Stimulated activated CD4-positive, alpha-beta T cell treated with anti-CD3 and anti-CD28 coated beads, Interleukin-15, amount 100 ng/mL, for 24 hours (primary cell): ENCODE data around the gene FNIP2.
"Not testable (repeated sequence)": the region's sequence is repeated elsewhere in the genome, so short reads cannot be mapped to it uniquely, and the experiment has no call there.

Experiments used
- DNase-seq: peaks from one replicate; pipeline ENCODE4 v3.0.0-alpha.2; 2020

Gene FNIP2

DNA sequence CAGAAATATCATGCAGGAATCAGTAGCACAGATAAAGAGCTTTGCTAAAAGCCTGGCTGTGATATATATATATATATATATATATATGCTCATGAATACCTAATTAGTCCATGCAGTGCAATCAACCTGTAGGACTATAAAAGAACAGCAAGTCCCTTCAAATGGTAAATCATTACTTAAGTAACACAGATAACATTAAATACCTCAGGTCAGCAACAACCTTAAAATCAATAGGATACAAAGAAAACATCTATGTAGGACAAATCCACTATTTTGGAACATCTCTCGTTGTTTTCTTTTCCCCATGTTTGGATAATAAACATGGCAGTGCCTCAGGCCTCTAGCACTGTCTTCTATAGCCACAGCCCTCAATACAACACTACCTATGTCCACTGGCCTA, 106.6 kb downstream of the FNIP2 start:
- no peak for DNase-seq

DNA sequence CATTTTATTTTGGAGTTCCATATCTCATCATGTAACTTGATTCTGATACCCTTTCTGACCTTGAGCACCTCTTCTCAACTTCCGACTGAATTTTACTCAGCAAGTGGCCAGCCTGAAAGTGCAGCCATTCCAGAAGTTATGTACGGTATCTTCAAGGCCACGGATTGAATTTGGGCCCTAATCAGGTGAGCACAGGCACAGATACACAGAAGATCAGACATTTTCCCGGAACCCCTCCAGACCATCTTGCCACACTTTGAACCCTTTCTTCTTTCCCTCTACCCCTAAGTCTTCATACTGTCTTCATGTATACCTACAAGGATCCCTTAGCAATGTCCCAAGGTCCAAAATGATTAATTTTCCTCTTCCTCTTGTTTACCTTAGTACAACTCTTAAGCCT, 108.2 kb downstream of the FNIP2 start:
- no peak for DNase-seq

DNA sequence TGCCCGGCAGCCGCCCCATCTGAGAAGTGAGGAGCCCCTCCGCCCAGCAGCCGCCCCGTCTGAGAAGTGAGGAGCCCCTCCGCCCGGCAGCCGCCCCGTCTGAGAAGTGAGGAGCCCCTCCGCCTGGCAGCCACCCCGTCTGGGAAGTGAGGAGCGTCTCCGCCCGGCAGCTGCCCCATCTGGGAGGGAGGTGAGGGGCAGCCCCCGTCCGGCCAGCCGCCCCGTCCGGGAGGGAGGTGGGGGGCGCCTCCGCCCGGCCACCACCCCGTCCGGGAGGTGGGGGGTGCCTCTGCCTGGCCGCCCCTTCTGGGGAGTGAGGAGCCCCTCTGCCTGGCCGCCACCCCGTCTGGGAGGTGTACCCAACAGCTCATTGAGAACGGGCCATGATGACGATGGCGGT, 113.3 kb downstream of the FNIP2 start:
- DNase-seq: not testable (repeated sequence)

DNA sequence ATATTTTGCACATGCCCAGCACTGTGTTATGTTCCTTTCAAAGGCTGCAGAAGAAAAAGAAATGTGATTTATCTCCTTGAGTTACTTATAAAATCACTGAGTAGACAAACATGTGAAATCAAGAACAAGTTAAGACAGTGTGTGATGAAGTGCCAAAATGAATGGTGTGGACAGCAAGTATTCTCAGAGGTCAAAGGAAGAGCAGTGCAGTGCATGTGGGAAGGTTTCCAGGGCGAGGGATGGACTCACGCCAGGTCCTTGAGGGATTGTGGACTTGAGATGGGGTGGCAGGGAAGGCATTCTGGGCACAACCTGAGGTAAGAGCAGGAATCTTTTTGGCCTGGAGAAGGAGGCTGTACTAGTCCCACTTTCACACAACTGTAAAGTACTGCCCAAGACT, 115.5 kb downstream of the FNIP2 start:
- DNase-seq: no peak

DNA sequence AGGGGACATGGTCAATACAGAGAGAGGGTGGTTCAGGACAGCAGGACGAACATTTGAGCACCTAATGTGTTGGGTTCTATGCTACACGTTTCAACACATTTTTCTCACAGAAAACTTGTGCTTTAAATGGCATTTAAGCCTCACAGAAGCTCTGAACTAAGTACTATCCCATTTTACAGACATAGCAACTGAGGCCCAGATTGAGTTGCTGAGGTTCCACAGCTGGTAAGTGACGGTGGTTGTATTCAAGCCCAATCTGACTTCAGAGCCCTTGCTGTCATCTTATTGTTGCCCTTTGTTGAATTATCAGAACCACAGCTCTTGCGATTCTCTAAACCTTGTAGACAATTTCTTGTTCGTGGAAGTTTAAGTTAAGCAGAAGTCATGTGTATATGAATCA, 116.7 kb downstream of the FNIP2 start:
- no peak for DNase-seq

DNA sequence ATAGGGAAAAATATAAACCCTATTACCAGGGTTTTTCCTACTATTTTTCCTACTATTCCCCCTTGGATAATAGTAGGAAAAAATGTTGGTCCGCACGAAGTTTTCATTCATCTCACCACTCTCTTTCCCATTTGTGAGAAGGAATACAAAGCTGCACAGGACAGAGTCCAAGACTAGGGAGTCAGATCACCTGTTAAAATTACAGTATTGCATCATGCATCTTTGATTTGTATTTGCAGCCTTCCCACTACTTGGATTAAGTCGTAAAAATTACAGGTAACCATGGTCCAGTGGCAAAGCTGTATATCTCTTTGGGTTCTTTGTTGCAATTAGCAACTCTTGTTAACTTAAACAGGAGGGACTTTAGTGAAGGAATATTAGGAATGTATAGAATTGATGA, 121.5 kb downstream of the FNIP2 start:
- DNase-seq: no peak

DNA sequence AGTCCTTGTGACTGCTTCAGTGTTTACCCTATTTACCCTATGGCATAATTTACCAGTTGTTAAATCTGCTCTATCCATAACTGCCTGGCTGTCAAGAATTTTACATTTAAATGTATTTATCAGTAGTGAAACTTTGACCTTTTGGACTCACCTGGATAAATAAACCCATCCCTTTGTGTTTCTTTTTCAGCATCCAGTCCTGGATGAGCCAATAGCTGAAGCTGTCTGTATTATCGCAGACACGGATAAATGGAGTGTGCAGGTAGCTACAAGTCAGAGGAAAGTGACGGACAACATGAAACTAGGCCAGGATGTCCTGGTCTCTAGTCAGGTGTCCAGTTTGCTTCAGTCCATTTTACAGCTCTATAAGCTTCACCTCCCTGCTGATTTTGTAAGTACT, 122.4 kb downstream of the FNIP2 start:
- no peak for DNase-seq

DNA sequence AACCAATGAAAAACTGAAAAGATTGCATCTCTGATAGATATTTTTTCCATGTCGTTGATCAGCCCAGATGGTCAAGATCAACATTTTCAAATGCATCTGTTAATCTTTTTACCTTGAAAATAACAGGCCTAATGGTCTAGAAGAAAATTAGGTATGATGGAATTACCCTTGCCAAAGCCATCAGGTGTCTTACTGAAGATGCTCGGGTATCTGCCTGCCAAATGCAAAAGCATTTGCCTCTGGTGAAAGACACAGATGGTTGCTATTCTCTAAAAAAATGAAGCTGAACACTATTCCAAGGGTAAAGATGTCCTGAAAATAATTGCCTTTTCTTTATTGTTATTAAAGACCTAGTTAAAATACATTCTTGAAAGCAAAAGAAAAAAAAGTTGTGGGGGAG, 126.0 kb downstream of the FNIP2 start:
- no peak for DNase-seq

DNA sequence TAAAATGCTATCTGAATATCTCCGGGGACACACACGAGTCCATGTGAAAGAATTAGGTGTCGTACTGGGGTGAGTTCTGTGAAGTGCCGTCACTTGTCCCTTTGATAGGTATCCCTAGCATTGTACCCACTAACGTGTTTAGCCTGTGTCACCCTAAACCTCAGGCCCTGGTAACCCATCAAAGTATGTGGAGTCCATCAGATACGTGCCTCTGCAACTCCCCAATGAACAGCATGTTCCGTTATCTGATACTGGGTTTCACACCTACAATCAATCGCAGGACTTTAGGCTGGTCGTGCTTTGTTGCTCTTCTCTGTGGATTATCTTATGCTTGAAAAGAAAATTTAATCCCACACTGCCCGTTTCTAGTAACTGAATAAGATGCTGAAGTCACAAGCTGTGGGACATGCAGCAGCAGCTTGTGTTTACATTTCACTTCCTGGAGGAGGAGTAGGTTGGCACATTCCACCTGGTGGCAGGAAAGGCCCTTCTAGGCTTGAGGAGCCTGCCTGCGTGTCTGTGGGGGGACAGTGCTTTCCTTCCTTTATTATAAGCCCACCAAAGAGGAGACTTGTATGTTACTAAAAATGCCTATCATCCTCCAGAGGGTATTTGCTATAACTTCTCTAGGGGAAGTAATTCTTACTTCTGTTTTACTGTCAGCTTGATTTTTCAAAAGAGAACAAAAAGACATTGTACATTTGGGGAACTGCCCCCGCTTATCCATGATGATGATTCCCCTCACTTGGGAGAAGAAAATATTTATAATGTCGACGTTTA, 127.2 kb downstream of the FNIP2 start:
- no peak for DNase-seq

DNA sequence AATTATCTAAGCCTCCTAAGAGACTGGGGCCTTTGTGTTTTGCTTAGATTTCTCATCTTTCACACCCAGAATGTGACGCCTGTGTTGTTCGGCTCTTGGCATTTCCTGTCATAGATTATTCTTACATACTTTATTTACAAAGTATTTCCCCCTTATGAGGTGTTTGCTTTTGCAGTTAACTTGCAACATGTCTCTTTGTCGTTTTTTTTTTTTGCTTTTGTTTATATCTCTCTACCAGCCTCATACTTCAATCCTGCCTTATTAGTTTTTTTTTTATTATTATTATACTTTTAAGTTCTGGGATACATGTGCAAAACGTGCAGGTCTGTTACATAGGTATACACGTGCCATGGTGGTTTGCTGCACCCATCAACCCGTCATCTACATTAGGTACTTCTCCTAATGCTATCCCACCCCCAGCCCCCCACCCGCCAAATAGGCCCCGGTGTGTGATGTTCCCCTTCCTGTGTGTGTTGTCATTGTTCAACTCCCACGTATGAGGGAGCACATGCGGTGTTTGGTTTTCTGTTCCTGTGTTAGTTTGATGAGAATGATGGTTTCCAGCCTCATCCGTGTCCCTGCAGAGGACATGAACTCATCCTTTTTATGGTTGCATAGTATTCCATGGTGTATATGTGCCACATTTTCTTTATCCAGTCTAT, 127.9 kb downstream of the FNIP2 start:
- DNase-seq: not testable (repeated sequence)

DNA sequence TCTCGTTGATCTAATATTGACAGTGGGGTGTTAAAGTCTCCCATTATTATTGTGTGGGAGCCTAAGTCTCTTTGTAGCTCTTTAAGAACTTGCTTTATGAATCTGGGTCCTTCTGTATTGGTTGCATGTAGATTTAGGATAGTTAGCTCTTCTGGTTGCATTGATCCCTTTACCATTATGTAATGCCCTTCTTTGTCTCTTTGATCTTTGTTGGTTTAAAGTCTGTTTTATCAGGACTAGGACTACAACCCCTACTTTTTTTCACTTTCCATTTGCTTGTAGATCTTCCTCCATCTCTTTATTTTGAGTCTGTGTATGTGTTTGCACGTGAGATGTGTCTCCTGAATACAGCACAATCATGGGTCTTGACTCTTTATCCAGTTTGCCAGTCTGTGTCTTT, 131.6 kb downstream of the FNIP2 start:
- DNase-seq: not testable (repeated sequence)

DNA sequence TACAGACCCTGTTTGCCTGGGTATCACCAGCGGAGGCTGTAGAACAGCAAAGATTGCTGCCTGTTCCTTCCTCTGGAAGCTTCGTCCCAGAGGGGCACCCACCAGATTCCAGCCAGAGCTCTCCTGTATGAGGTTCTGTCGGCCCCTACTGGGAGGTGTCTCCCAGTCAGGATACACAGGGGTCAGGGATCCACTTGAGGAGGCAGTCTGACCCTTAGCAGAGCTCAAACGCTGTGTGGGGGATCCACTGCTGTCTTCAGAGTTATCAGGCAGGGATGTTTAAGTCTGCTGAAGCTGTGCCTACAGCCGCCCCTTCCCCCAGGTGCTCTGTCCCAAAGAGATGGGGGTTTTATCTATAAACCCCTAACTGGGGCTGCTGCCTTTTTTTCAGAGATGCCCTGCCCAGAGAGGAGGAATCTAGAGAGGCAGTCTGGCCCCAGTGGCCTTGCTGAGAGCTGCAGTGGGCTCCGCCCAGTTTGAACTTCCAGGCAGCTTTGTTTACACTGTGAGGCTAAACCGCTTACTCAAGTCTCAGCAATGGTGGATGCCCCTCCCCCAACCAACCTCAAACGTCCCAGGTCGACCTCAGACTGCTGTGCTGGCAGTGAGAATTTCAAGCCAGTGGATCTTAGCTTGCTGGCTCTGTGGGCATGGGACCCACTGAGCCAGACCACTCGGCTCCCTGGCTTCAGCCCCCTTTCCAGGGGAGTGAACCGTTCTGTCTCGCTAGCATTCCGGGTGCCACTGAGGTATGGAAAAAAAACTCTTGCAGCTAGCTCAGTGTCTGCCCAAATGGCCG, 133.7 kb downstream of the FNIP2 start:
- DNase-seq: peak; percentile 13

DNA sequence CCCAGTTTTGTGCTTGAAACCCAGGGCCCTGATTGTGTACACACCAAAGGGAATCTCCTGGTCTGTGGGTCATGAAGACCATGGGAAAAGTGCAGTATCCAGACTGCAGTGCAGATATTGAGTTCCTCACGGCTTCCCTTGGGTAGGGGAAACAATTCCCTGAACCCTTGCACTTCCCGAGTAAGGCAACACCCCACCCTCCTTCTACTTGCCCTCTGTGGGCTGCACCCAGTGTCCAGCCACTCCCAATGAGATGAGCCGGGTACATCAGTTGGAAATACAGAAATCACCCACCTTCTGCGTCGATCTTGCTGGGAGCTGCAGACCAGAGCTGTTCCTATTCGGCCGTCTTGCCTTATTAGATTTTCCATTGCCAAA, 134.2 kb downstream of the FNIP2 start:
- no peak for DNase-seq

DNA sequence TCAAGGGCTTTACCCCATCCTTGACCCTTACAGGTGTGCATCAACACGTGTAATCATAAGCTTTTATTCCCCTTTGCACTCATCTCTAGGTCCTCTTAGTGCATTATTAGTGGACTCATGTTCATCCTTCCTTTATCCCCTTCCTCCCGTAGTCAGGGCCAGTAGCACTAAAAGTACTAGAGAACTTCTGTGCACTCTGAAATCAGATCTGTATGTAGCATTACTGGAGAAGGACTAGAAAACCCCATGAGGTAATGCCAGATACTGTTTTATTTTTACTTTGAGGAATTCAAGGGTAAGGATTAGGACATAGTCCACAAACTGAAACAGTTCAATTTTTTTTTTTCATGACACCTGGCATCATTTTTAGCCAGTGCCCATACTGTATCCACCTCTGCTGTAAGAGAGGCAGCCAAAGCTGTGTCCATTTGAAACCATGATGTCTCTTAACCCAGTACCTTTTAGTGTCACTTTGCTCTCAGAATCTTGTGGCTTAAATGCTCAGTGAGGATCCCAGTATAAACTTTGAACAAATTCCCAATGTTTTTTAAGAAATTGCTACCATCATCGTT, 134.7 kb downstream of the FNIP2 start:
- DNase-seq: no peak

DNA sequence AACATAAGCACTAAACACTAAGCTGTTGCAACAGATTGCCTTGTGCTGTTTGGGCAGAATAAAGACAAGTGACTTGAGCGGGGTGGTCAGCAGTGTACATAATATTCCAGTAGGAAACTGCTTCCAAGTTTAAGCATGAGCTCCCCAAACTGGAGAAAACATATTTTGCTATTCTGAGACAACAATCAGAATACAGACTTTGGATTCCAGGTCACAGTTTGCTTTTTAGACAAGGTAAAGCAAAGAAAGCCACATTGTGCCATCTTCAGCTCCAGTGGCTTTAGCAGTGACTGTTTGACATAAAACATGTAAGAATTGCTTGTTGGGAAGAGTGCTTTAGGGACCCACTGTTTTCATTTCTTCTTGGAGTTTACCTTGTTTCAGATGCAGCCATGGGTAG, 136.0 kb downstream of the FNIP2 start:
- DNase-seq: no peak

DNA sequence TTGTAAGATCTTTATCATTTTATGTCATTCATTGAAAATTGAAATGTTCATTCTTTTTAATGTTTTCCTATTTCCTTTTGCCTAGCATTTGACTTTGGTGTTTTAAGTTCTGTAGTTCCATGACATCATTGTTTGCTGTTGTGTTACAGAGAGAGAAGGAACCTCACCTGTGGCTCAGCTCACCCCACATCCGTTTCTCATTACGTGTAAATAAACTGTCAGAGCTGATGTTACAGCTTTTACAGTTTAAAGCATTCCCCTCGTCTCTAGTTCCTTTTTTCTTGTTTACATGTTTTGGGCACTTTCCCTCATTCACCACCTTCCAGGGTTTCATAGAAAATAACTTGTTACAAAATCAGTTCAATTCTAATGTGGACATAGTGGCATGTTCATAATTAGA, 137.2 kb downstream of the FNIP2 start:
- no peak for DNase-seq

DNA sequence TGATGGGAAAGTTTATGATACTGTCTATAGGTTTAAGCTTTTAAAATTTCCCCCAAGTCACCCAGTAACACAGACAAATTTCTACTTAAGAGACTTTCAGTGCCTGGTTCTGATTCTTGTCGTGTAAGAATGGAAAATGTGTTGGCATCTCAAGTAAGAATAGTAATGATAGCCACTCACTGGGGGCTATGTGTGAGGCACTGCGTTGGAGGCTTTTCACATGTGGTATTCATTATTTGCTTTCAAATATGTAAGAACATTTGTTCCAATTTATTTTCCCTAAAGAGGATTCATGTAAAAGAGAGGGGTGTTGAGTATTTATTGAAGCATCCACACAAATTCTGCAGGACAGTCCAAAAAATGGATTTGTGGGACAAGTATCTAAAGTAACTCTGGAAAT, 143.6 kb downstream of the FNIP2 start:
- DNase-seq: no peak

DNA sequence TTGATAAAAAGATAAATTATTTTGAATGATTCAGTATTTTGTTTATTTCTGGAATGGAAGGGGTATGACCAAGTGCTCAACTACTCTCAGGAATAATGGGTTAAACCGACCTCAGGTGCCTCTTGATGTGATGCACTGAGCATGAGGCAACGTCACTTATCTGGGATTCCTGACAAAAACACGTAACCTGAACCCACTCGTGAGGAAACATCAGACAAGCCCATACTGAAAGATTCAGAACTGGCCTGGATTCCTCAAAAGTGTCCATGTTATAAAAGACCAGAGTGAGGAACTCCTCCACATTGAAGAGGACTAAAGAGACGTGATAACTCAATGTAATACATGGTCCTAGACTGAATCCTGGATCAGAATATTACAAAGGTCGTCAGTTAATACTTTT, 144.0 kb downstream of the FNIP2 start:
- no peak for DNase-seq

DNA sequence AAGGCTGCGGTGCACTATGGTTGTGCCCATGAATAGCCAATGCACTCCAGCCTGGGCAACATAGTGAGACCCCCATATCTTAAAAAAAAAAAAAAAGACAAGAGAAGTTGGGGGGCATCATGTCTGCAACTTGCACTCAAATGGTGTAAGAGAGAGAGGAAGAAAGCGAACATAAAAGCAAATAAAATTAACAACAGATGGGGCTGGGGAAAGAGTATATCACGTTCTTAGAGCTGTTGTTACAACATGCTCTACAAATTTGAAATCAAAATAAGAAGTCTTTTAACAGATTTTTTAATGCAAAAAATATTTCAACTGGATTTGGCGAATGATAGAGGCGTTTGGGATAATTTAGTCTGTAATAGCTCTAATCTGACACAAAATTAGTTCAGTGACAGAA, 144.9 kb downstream of the FNIP2 start:
- no peak for DNase-seq

DNA sequence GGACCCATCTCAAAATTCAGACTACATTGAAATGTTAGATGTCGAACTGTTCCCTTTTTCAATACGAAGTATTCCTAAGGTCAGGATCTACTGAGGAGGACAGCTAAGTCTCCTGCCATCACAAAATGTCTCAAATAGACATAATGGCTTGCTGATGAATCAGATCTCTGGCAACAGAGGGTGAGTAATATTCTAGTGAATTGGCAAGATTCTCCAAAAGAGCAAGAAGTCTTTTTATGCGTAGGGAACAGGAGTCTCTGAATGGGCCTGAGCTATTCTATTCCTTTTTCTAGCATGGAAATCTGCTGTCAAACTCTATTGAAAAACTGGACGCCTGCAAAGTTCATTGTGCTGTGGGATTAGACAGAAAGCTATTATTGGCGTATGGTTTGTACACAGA, 145.4 kb downstream of the FNIP2 start:
- DNase-seq: no peak

DNA sequence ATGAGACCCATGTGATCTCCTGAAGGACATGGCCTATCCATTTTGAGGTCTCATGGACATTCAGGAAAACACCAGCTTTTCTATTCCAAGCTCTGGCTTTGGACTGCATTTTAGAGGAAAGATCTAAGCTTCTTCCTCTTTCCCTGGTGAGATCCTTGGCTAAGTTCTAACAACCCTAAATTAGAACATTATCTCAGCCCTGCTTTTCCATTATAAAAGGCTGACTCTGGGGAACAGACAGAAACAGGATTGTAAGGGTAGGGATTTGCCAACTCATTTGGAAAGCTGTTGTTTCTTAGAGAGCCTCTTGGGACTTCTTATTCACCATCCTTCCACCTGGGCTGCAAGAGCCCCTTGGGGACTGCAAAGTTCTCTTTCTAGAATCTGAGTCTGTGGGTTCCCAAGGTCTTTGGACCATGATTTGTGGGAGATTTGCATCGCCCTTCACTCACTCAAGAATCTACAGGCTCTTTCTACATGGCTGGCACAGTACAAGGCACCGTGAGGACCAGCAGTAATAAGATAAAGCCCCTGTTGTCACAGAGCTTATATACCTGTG, 146.9 kb downstream of the FNIP2 start:
- no peak for DNase-seq

DNA sequence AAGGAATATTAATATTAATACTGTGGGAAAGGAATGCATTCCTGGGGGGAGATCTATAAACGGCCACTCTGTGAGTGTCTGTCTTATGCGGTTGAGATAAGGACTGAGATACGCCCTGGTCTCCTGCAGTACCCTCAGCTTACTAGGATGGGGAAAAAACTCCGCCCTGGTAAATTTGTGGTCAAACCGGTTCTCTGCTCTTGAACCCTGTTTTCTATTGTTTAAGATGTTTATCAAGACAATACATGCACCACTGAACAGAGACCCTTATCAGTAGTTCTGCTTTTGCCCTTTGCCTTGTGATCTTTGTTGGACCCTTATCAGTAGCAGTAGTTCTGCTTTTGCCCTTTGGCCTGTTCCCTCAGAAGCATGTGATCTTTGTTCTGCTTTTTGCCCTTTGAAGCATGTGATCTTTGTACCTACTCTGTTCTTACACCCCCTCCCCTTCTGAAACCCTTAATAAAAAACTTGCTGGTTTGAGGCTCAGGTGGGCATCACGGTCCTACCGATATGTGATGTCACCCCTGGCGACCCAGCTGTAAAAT, 151.7 kb downstream of the FNIP2 start:
- not testable (repeated sequence) for DNase-seq

DNA sequence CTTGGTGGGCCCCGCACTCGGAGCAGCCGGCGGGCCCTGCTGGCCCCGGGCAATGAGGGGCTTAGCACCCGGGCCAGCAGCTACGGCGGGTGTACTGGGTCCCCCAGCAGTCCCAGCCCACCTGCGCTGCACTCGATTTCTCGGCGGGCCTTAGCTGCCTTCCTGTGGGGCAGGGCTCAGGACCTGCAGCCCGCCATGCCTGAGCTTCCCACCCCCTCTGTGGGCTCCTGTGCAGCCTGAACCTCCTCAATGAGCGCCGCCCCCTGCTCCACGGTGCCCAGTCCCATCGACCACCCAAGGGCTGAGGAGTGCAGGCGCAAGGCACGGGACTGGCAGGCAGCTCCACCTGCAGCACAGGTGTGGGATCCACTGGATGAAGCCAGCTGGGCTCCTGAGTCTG, 158.9 kb downstream of the FNIP2 start:
- not testable (repeated sequence) for DNase-seq
